HepG2 (cell line): Measurements from ENCODE around the gene DOHH. TPM values are rescaled to one million over a fixed set of nuclear protein-coding genes. Genes with fewer than 3 reads are reported as not detected.

Experiments used
- ATAC-seq: fragments of 200-7000 bp; cut with Tn5 transposase; 3 replicates; pipeline ENCODE4 v1.9.1; 2020; ENCODE audit warnings: mild to moderate bottlenecking, moderate library complexity
- BruUV-seq: library from RNA; stranded (reverse); fragments of 400-500 nt; replicated peaks from 2 replicates; lab custom pipeline; 2021; lab: Mats Ljungman, UMichigan
- CTCF ChIA-PET: fragments of 300-600 bp; formaldehyde crosslinking; extraction: SDS; loops from one replicate; lab custom pipeline; 2021; ENCODE audit warnings: low total read pairs, inconsistent platforms, low intra/inter-chr PET ratio; lab: Yijun Ruan, JAX
- POLR2A ChIA-PET: fragments of 350-600 bp; sonication (Branson Sonifier 250); formaldehyde crosslinking; loops from one replicate; lab custom pipeline; 2020; ENCODE audit warnings: antibody characterized with exemption, inconsistent platforms; lab: Yijun Ruan, JAX
- DNase-seq: peaks from one replicate; pipeline ENCODE4 v3.0.0-alpha.2; 2015; ENCODE audit warnings: low spot score
- FAIRE-seq: peaks from 3 replicates; lab custom pipeline; 2011; peaks lifted over from hg19 to GRCh38; lab: Jason Lieb, UNC
- H2AFZ ChIP-seq: one replicate; pipeline ENCODE4 v1.6.1; 2011; ENCODE audit warnings: low read length, inconsistent platforms
- H3K27ac ChIP-seq: fragments of 300-600 bp; 3 replicates; pipeline ENCODE4 v1.8.0; 2011; ENCODE audit warnings: mixed run types, mild to moderate bottlenecking, mixed read lengths, low read length, inconsistent platforms; ENCODE audit not compliant: insufficient read depth; ENCODE audit errors: extremely low read length
- H3K27me3 ChIP-seq, 2 experiments: fragments of 200-600 bp in 1 of 2; 2 replicates in 1 of 2; 3 replicates in 1 of 2; pipeline versions ENCODE4 v1.6.0 to v1.8.0; 2011; ENCODE audit warnings: low read length in 2 of 2, mild to moderate bottlenecking in 2 of 2, moderate library complexity in 2 of 2, inconsistent platforms in 1 of 2; ENCODE audit not compliant: insufficient read depth in 2 of 2, control insufficient read depth in 1 of 2
- H3K36me3 ChIP-seq, 2 experiments: fragments of 200-600 bp in 1 of 2; replicated peaks in 1 of 2; 2 replicates in 1 of 2; 3 replicates in 1 of 2; pipeline versions ENCODE4 v1.5.1 to v1.8.0; 2011; ENCODE audit warnings: low read length in 2 of 2, inconsistent platforms in 1 of 2; ENCODE audit not compliant: insufficient read depth in 2 of 2, control insufficient read depth in 1 of 2
- H3K4me1 ChIP-seq: 2 replicates; pipeline ENCODE4 v1.5.1; 2012; ENCODE audit warnings: low read length, inconsistent platforms; ENCODE audit not compliant: insufficient read depth
- H3K4me2 ChIP-seq: 2 replicates; pipeline ENCODE4 v1.6.0; 2011; ENCODE audit warnings: low read depth, low read length, inconsistent platforms
- H3K4me3 ChIP-seq, 3 experiments: fragments of 200-600 bp in 1 of 3; sonication (generic), shearing (Covaris generic) in 1 of 3; replicated peaks in 1 of 3; 2 replicates each; pipeline ENCODE4 v1.5.1; 2011 to 2016; ENCODE audit warnings: low read length in 3 of 3, inconsistent platforms in 2 of 3, low read depth in 2 of 3, mild to moderate bottlenecking in 2 of 3, control low read depth in 1 of 3, mixed read lengths in 1 of 3; ENCODE audit not compliant: insufficient read depth in 1 of 3
- H3K79me2 ChIP-seq: one replicate; pipeline ENCODE4 v1.6.1; 2011; ENCODE audit warnings: low read length, inconsistent platforms; ENCODE audit not compliant: insufficient read depth
- H3K9ac ChIP-seq: 2 replicates; pipeline ENCODE4 v1.6.0; 2011; ENCODE audit warnings: mild to moderate bottlenecking, low read depth, low read length, inconsistent platforms; ENCODE audit not compliant: insufficient read depth
- H3K9me3 ChIP-seq: 2 replicates; pipeline ENCODE4 v1.5.1; 2012; ENCODE audit warnings: mild to moderate bottlenecking, low read length
- H4K20me1 ChIP-seq: 2 replicates; pipeline ENCODE4 v1.6.0; 2011; ENCODE audit warnings: inconsistent platforms, mild to moderate bottlenecking, low read length, moderate library complexity; ENCODE audit not compliant: insufficient read depth
- EHMT2 ChIP-seq: fragments of 200-600 bp; sonication (generic); IDR thresholded peaks from 2 replicates; pipeline ENCODE4 v1.7.0; 2017; ENCODE audit warnings: antibody characterized with exemption, low read depth, low read length, borderline replicate concordance
- RBAK ChIP-seq: sonication (generic); formaldehyde crosslinking; IDR thresholded peaks from 2 replicates; pipeline ENCODE4 v1.5.1; 2020; ENCODE audit warnings: mild to moderate bottlenecking, missing genetic modification reagents
- SAP130 ChIP-seq: IDR thresholded peaks from 2 replicates; pipeline ENCODE4 v1.6.1; 2016; ENCODE audit warnings: low read depth
- SOX5 ChIP-seq: IDR thresholded peaks from 2 replicates; pipeline ENCODE4 v1.6.1; 2016; ENCODE audit warnings: borderline replicate concordance
- SYNCRIP ChIP-seq: fragments of 200-400 bp; formaldehyde crosslinking; IDR thresholded peaks from 2 replicates; pipeline ENCODE4 v1.6.1; 2018; ENCODE audit warnings: mild to moderate bottlenecking, low read depth, low read length; ENCODE audit not compliant: insufficient read depth
- TEAD3 ChIP-seq: optimal IDR thresholded peaks from 2 replicates; pipeline ENCODE3; 2016; ENCODE audit warnings: borderline replicate concordance
- U2AF1 ChIP-seq: fragments of 200-400 bp; formaldehyde crosslinking; optimal IDR thresholded peaks from 2 replicates; pipeline ENCODE3; 2017; ENCODE audit warnings: mild to moderate bottlenecking, low read depth, low read length
- ZFY ChIP-seq: sonication (generic); formaldehyde crosslinking; IDR thresholded peaks from 2 replicates; pipeline ENCODE4 v1.4.0; 2020; ENCODE audit warnings: missing genetic modification reagents
- ZNF670 ChIP-seq: sonication (generic); formaldehyde crosslinking; IDR thresholded peaks from 2 replicates; pipeline ENCODE4 v1.8.0; 2022; ENCODE audit warnings: mild to moderate bottlenecking, missing genetic modification reagents, borderline replicate concordance
- ZNF839 ChIP-seq: sonication (generic); formaldehyde crosslinking; IDR thresholded peaks from 2 replicates; pipeline ENCODE4 v1.4.0; 2020; ENCODE audit warnings: missing genetic modification reagents, mild to moderate bottlenecking, borderline replicate concordance
- WGBS: methylation state at CpG from one replicate; pipeline ENCODE4 v1.1.6; 2017; ENCODE audit warnings: low lambda C conversion rate; 5-methylcytosine and 5-hydroxymethylcytosine counted together
- in situ Hi-C: cut with HindIII; loops from 2 replicates; pipeline ENCODE4 v1.10.0; 2017; ENCODE audit warnings: low pct_unique_long_range_greater_than_20kb; ENCODE audit not compliant: extremely low pct_ligation_motif_present
- intact Hi-C: fragments of 100-400 bp; cut with micrococcal nuclease; formaldehyde crosslinking; loops from one replicate; pipeline ENCODE4 v1.10.0; 2022; ENCODE audit not compliant: unreplicated experiment
- polyA plus RNA-seq, 8 experiments: library from polyadenylated mRNA; depleted of rRNA in 3 of 8; stranded (reverse) in 7 of 8; unstranded in 1 of 8; fragments of >200 nt; fragmentation: Illumina TruSeq in 4 of 8; extraction: Trizol in 4 of 8; gene quantifications; 2 replicates each; pipeline versions ENCODE4 v1.2.1 to v1.2.3, GENCODE V29; 2011 to 2016; ENCODE audit warnings: low read depth in 4 of 8, missing spikeins in 1 of 8, mixed read lengths in 1 of 8; ENCODE audit not compliant: insufficient read depth in 1 of 8
- total RNA-seq, 5 experiments: library from RNA; depleted of rRNA; stranded (reverse); fragments of >200 nt; fragmentation: Illumina TruSeq; extraction: Trizol; gene quantifications; 2 replicates each; pipeline ENCODE4 v1.2.3, GENCODE V29; 2016; ENCODE audit warnings: low read depth in 1 of 5
- TF ChIP-seq, protein P1 (sequence below): sonication (generic); formaldehyde crosslinking; IDR thresholded peaks from 2 replicates; pipeline ENCODE4 v1.5.1; 2020; ENCODE audit warnings: mild to moderate bottlenecking, missing genetic modification reagents
- TF ChIP-seq, protein P2 (sequence below): sonication (generic); formaldehyde crosslinking; IDR thresholded peaks from 2 replicates; pipeline ENCODE4 v1.4.0; 2020; ENCODE audit warnings: missing genetic modification reagents

Gene DOHH
- total and polyA plus RNA-seq, 2 of the 13 experiments (the other 11 are each of a cell fraction or from before 2014, with no cell fraction given), result 3.5 to 13.7 TPM

DNA sequence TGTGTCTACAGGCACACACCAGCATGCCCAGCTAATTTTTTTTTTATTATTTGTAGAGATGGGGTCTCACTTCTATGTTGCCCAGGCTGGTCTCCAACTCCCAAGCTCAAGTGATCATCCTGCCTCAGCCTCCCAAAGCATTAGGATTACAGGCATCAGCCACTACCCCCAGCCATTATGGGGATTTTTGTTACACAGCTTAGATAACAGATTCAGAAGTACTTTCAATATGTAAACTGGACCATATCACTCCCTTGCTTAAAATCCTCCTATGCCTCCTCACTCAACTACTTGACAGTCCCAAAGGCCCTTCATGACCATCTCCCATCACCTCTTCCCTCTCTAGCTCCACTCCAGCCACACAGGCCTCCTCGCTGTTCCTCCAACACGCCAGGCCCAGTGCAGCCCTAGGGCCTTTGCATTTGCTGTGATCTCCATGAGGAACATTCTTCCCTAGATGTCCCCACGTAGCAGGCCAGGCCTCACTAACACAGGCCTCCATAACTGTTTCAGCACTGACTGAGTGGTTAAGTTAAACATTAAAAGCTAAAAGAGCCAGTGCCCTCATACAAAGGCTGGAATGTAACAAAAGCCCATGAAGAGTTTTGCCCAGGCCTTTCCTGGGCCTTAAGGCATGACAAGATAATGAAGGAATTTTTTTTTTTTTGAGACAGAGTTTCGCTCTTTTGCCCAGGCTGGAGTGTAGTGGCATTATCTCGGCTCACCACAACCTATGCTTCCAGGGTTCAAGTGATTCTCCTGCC lies 2.5 kb downstream of the DOHH start:
- Histone ChIP-seq H4K20me1 (no peaks in the 10 kb centered on the region), H2AFZ (no peak overlapping the region), H3K27ac (peak overlapping the region; percentile 23), H3K4me2 (peak overlapping the region; percentile 70), H3K79me2 (peaks cover 27% of the 10 kb centered on the region), H3K36me3 (peaks cover 7 to 39% of the 10 kb centered on the region in 2 experiments; a peak in 4 of 5 replicates), H3K9me3 (no peaks in the 10 kb centered on the region), H3K27me3 (no peaks in the 10 kb centered on the region; a peak in 2 of 5 replicates), H3K4me1 (peaks cover 43% of the 10 kb centered on the region), H3K4me3 (peak overlapping the region in 1 of 3 experiments; percentile 33; a peak in 1 of 6 replicates), H3K9ac (no peak overlapping the region)
- in situ Hi-C loops, result no loop called here
- WGBS, result 74% methylated on average over 5 of the region's 5 CpGs
- POLR2A ChIA-PET, result no interaction called here
- ATAC-seq (no peak), FAIRE-seq (peak; percentile 23), DNase-seq (peak; percentile 37)
- no TSS peak for BruUV-seq
- CTCF ChIA-PET, result no interaction called here
- intact Hi-C loops, result no loop called here
- TF ChIP-seq SAP130 (no peak; the same call in 1 of the 2 replicates), ZNF670 (CRISPR knock-in tag) (no peak), ZFY (CRISPR knock-in tag) (peak; percentile 44; the same call in 1 of the 2 replicates), EHMT2 (no peak), RBAK (CRISPR knock-in tag) (peak; percentile 89), TEAD3 (CRISPR knock-in tag) (peak; percentile 62), U2AF1 (no peak), SOX5 (CRISPR knock-in tag) (no peak), SYNCRIP (no peak), ZNF839 (CRISPR knock-in tag) (no peak)
- TF ChIP-seq, protein P1, sequence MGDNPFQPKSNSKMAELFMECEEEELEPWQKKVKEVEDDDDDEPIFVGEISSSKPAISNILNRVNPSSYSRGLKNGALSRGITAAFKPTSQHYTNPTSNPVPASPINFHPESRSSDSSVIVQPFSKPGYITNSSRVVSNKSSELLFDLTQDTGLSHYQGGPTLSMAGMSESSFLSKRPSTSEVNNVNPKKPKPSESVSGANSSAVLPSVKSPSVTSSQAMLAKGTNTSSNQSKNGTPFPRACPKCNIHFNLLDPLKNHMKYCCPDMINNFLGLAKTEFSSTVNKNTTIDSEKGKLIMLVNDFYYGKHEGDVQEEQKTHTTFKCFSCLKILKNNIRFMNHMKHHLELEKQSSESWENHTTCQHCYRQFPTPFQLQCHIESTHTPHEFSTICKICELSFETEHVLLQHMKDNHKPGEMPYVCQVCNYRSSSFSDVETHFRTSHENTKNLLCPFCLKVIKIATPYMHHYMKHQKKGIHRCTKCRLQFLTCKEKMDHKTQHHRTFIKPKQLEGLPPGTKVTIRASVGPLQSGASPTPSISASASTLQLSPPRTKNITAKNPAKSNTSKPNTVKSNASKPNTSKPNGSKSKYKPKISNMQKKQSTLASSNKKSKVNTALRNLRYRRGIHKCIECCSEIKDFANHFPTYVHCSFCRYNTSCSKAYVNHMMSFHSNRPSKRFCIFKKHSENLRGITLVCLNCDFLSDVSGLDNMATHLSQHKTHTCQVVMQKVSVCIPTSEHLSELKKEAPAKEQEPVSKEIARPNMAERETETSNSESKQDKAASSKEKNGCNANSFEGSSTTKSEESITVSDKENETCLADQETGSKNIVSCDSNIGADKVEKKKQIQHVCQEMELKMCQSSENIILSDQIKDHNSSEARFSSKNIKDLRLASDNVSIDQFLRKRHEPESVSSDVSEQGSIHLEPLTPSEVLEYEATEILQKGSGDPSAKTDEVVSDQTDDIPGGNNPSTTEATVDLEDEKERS (CRISPR knock-in tag), result 0 out of 2 replicates have a peak, but pooled peaks have one; percentile 23
- TF ChIP-seq, protein P2, sequence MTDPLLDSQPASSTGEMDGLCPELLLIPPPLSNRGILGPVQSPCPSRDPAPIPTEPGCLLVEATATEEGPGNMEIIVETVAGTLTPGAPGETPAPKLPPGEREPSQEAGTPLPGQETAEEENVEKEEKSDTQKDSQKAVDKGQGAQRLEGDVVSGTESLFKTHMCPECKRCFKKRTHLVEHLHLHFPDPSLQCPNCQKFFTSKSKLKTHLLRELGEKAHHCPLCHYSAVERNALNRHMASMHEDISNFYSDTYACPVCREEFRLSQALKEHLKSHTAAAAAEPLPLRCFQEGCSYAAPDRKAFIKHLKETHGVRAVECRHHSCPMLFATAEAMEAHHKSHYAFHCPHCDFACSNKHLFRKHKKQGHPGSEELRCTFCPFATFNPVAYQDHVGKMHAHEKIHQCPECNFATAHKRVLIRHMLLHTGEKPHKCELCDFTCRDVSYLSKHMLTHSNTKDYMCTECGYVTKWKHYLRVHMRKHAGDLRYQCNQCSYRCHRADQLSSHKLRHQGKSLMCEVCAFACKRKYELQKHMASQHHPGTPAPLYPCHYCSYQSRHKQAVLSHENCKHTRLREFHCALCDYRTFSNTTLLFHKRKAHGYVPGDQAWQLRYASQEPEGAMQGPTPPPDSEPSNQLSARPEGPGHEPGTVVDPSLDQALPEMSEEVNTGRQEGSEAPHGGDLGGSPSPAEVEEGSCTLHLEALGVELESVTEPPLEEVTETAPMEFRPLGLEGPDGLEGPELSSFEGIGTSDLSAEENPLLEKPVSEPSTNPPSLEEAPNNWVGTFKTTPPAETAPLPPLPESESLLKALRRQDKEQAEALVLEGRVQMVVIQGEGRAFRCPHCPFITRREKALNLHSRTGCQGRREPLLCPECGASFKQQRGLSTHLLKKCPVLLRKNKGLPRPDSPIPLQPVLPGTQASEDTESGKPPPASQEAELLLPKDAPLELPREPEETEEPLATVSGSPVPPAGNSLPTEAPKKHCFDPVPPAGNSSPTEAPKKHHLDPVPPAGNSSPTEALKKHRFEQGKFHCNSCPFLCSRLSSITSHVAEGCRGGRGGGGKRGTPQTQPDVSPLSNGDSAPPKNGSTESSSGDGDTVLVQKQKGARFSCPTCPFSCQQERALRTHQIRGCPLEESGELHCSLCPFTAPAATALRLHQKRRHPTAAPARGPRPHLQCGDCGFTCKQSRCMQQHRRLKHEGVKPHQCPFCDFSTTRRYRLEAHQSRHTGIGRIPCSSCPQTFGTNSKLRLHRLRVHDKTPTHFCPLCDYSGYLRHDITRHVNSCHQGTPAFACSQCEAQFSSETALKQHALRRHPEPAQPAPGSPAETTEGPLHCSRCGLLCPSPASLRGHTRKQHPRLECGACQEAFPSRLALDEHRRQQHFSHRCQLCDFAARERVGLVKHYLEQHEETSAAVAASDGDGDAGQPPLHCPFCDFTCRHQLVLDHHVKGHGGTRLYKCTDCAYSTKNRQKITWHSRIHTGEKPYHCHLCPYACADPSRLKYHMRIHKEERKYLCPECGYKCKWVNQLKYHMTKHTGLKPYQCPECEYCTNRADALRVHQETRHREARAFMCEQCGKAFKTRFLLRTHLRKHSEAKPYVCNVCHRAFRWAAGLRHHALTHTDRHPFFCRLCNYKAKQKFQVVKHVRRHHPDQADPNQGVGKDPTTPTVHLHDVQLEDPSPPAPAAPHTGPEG, result no peak
